ENCODE measurements around the gene H1-8.

Gene H1-8

DNA sequence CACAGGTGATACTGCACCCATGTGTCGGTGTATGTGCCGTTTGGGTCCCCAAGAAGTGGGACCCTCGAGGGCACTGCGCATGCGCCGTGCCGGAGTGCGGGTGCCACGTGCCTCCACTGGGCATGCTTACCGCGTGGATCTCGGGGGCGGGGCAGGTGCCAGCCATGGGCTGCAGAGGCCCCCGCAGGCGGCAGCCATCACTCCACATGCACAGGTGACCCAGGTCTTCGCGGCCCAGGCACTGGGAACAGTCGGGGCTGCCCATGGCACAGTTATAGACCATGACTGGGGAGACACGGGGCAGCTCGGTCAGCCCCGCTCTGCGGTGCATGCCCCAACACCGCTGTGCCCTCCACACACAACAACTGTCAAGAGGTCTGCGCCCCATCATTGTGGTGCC, 31.2 kb downstream of the H1-8 start:
- no peak for DNase-seq

DNA sequence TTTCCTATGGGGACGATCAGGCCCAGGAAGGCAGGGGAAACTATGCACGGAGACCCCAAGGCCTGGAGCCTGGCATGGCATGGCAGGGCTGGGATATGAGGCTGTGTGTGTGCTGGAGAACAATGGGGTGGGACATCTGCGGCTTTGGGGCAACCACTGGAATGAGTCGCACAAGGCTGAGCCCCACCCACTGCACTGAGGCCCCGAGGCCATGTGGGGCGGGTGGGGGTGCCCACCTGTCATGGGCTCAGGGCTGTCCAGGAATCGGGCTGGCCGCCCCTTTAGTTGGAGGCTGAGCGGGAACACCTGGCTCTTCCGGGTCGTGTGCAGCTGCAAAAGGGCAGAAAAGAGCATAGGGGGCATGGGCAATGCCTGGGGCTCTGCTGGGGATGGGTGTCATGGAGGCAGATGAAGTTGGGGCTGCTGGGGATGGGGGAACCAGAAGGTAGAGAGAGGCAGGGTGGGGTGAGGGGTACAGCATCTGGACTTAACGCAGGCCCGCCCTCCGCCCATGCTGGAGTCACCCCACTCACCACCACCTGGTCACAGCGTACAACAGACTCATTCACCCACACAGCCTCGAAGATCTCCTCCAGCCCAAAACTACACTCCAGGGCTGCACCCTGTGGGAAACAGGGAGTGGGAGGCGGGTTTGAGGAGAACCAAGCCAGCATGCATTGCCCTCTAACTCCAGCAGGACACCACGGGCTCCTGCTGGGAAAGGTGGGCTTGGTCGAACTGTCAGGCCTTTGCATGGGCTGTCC, 32.4 kb downstream of the H1-8 start:
- DNase-seq = no peak

DNA sequence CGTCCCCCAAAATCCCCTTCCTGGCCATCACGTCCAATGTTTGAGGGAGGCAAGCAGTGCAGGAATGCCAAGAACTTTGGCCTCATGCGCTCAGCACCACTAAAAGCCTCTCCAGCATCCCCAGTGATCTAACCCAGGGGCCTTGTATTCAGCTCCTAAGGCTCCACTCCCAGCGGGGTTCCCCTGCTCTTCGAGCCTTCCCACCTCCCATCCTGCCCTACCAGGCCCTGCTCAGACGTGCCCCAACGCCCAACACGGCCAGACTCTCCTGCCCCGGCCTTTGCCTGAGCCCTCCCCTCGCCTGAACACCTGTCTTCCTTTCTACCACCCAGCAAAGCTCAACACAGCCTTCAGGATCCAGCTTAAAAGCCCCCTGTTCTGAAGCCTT, 33.0 kb downstream of the H1-8 start:
- DNase-seq = no peak

DNA sequence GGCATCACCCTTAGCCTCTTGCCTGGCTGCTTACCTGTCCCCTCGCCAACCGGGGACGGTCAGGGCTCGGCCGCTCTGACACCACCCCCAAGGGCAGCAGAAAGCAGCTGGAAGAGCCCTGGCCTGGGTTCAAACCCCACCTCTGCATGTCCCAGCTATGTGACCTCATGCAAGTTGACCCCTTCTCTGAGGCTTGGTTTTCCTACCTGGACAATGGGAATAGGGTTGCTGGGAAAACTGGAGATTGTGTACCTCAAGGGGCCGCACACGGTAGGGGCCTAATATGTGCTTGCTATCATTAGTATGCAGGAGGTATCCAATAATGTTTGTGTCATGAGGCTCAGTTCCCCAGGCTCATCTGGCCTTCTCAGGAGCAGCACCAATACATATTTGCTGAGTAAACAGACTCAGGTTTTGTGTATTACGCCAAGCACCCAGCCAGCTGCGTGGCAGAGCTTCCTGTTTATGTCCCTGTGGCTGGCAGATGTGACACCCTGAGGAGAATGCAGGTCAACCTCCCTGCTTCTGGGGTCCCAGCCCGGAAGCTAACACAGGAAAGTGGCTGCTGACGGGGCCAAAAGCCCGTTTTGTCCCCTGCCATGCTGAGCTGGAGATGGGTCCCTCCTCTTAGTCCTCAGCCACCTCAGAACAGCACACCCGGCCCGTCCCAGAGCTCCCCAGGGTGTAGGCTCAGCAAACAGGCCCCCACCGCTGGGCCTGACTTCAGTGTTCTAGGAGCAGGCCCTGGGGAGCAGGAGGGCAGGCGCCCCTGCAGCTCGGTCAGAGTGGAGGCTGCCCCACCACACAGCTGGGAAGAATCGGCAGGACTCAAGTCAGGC, 33.8 kb downstream of the H1-8 start:
- DNase-seq = no peak

DNA sequence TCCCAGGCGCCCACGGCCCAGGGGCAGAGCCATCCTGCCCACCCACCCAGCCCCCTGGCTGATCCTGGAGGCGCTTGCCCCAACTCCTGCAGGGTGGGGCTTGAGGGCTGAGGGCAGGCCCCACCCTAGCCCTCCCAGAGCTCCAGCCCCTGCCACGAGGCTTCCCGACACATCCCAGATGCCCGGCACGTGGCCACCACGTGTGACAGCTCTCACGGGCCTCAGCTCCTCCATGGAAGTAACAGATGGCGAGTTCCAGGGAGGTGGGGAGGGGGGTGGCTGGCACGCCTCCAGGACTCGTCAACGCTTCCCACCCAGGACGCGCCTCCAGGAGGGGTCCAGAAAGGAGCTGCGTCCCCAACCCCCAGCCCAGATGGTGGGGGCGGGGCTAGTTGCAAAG, 34.4 kb downstream of the H1-8 start:
- DNase-seq = peak; percentile 47

DNA sequence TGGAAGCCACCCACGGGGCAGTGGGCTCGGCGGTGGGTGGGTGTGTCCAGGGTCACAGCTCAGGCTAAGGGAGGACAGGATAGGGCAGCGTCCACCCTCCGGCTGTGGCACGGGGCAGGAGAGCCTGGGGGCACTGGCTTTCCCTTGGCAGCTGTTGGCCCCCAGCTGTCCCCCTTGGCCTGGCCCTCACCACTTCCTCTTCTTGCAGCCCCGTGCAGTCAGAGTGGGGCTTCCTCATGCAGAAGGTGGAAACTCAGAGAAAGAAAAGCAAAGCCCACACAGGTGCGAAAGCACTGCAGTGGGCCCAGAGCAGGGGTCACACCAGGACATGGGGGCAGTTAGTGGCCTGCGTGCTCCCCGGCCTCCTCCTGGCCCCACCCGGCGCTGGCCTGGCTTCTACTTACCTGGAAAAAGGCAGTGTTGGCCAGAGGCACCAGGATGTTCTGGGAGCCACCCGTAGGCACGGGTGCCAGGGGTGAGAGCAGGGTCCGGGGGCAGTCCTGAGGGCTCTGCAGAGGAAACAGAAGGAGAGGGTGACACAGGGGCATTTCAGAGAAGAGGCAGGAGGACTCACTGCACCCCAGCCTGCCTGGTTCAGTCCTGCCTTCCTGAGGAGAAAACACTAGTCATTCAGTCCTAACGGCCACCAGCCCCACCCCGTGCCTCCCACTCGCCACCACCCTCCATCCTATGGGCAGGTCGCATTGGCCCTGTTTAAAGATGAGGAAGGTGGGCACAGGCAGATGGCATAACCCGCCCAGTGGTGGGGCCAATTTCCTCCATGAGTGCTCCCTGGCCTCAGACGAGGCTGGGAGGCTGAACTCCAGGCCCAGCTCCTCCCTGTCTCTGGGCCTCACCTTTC, 35.2 kb downstream of the H1-8 start:
- DNase-seq = no peak

DNA sequence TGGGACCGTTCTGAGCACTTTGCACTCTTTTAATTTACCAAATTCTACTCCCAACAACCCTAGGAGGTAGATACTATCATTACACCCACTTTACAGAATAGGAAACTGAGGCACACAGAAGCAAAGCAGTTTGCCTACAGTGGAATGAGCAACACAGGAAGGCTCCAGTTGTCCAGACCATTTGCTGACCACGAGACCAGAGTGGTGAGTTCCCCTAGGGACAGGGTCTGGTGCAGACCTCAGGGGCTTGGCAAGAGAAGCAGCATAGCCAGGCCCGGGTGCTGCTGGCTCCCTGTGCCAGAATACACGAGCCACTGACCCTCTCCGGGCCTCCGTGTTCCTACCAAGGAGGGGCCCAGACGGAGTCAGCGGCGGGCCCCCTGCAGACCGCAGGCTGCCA, 37.0 kb downstream of the H1-8 start:
- DNase-seq = no peak

DNA sequence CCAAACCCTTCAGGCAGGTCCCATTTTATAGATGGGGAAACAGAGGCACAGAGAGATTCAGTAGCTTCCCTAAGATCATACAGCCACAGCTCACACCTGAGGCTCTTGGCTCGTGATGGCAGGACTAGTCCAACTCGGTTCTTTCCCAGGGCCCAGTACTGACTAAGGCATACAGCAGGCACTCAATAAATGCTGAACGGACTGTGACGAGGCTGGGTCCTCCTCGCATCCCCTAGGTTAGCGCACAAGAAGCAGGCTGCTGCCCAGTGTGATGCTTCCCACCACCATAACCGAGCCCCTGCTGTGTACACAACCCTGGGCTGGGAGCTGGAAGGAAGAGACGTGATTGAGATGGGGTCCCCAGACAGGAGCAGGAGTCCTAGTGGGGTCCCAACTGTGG, 38.6 kb downstream of the H1-8 start:
- DNase-seq = no peak

DNA sequence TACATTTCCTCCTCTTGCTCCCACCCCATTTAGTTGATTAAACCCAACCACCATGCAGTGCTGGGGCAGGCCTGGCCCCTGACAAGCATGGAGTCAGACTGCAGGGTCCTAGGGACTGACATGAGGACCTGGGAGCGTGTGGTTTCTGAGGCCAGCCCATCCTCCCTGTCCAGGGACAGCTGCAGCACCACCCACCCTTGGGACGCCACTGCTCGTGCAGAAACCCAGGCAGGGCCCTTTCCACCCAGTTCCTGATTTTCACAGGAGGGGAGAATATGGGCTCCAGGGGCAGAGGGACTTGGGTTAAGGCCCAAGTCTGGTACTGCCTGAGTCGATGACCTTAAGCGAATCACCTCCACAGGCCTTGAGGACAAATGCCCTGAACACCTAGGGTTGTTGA, 39.8 kb downstream of the H1-8 start:
- DNase-seq = no peak

DNA sequence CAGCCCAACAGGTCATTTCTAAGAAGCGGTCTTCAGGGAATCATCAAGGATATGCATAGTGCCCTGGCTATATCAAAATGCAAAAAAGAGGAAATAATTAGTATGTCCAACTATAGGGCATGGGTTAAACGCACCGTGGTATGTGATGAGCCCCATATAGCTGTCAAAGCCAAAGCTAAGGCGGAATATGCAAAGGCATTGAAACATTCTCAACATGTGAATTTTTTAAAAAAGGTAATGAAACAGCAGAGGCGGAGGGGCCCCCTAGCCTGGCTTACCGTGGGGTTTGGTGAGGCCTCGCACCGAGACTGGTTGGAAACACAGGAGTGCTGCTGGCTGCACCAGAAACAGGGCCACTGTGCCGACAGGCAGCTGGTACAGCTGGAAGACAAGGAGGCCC, 40.3 kb downstream of the H1-8 start:
- DNase-seq = no peak

DNA sequence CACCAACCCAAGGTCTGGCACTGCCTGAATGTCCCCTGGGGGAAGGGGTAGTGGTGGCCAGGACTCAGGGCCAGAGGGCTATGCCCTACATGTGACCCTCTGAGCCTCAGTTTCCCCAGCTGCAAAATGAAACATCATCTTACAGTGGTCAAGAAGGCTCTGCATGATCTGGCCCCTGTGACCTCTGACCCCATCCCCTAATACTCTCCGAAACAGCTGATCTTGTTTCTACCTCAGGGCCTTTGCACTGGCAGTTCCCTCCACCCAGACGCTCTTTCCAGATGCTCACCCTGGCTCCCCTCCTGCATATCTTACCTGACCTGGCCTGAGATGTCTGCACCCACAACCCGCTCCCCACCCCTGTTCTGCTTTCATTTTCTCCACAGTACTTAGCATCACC, 41.7 kb downstream of the H1-8 start:
- DNase-seq = no peak

DNA sequence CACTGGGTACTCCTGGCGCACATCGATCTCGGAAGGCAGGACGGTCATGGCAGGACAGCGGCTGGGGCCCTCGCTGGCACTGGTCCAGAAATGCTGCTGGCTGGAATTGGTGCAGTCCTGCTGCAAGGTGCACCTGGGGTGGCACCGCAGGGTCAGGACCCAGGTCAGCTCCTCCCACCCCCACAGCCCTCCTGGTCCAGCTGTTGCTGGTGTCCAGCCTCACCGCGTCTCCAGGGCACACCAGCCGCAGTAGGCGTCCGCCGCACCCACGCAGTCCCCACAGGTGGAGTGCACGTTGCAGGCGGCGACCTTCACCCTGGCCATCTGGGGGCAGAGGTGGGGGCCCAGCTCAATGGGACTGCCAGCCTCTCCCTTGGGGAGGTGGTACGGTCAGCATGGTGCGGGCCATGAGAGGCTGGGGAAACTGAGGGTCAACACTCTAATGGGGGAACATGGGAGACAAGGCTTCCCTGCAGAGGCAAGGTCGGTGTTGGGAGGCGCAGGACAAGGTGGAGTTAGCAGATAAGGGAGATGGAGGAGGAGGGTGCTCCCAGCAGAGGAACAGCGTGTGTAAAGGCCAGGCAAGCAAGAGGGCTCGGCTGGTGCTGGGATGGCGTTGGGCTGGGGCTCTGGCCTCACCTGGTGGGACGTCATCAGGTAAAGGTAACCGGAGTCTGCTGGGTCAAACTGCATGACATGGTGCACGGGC, 43.1 kb downstream of the H1-8 start:
- no peak for DNase-seq

DNA sequence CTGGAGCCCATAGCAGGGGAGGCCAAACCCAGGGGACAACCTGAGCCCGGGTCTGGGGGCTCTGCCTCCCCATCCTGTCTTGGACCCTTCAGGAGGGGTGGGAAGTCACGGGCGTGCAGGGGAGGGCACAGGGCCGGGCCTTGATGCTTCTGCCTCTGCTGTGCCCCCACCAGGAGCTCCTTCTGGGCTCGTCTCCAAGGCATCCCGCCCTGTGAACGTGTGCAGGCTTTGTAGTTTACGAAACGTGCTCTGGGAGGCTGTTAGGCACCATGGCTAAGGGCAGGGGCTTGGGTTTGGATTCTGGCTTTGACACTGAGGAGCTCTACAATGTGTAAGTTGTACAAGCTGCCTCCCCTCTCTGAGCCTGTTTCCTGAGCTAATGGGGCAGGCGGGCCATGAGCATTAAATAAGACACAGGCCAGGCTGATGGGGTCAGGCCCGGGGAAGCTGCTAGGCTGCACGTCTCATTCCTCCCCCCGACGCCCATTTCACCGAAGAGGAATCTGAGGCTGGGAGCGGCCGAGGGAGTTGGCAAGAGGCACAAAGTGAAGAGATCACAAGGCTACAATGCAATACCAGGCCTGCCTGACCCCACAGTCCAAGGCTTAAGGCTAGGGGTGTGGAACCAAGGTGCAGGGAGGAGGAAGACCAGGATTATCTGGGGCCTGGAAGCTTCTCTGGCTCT, 43.9 kb downstream of the H1-8 start:
- DNase-seq = peak; percentile 43

DNA sequence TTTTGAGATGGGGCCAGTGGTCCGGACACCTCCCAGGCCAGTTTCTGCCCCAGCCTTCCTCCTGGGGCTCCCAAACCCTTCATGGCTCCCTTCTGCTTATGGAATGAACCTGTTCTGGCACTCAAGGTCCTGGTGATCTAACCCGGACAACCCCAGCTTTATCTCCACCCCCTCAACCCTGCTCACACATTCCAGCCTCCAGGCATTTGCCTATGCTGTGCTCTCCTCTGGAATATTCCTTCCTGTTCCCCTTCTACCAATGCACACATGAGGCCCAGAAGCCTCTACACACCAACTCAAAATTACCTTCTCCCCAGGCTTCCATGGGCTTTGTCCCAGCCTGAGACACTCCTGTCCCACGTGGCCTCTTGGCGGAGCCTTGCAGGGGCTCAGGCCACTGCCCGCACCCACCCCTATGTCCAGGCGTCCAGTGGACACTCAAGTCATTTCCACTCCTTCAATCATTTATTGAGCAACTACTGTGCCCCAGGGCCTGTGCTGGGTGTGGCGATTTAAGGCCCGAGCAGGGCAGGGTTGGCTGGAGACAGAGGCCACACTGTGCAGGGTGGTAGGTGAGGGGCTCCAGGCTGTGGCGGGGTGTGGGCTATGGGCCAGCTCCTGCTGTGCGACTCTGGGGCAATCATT, 44.7 kb downstream of the H1-8 start:
- no peak for DNase-seq

DNA sequence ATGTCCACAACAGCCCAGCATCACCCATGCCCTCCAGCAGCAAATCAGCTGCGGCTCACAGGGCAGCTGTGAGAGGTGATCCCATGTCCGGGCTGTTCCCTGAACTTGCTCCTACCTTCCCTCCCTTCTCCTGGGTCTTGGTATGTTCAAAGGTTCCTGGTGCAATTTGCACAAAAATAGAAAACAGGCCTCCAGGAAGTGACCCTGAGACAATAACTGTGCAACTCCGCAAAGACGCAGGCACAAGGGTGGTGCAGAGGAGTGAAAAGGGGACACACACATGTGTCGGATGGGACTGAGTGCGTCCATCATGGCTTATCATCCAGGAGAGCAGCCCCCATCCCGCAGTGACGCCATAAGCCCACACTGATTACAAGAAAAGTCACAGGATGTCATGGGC, 47.2 kb downstream of the H1-8 start:
- DNase-seq = no peak

DNA sequence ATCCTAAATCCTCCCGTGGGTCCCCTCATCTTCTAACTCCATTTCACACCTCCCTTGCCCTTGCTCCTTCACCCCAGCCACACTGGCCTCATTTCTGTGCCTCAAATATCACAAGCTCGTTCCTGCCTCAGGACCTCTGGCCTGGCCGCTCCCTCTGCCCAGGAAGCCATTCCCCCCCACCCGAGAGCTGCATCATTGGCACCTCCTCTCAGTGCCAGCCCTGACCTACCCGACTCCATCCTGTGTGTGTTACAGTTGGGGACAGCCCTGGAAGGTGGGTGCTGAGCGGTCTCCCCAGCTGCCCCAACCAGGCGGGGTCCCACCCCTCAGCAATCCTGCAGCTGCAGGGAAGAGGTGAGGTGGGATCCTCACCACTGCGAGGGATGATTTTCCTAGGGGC, 49.0 kb downstream of the H1-8 start:
- DNase-seq = no peak

DNA sequence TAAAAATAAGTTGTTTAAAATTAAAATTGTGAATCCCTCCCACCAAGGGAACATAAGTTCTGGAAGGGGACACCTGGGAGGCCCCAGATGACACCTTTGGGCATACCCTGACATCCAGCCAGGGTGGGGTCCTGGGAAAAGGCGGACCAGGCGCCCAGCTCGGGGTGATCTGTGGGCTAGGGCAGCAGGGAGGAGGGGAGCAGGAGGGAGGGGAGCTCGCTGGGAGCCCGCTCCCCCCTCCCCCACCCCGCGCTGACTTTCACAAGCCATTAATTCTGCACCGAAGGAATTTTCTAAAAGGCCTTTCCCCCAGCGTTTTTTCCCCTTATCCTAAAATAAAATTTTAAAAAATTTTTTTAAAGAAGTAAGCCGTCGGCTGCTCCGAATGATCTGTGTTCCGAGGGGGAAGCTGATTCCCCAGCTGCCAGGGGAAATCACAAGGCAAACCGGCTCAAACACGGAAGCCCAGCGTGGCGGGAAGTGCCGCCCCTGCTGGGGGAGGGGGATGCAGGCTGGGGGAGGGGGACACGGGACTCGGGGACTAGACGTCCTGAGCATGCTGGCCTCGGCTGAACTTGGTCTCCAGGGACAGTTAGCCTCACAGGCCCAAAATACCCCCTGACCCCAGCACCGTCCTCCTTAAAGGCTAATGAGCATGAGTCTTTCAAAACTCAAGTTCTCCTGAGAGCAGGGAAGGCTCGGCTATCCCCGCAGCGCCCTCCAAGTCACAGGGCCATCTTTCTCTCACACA, 49.6 kb downstream of the H1-8 start:
- DNase-seq = peak; percentile 47

DNA sequence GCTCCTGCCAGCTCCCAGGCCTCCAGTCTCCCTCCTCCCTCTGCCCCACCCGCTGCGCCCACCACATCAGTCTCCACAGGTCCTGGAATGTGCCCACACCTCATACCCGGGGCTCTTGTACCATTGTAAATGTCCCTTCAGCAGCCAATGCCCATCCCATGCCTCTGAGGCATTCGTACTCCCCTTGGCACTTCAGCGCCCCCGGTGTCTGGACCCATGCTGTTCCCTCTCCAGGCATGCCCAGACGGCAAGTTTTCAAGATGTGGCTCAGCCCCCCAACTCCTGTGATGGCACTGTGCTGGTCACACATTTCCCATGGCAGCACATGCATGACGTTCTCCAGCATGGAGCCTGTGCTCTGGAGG, 50.2 kb downstream of the H1-8 start:
- peak; percentile 23 for DNase-seq

DNA sequence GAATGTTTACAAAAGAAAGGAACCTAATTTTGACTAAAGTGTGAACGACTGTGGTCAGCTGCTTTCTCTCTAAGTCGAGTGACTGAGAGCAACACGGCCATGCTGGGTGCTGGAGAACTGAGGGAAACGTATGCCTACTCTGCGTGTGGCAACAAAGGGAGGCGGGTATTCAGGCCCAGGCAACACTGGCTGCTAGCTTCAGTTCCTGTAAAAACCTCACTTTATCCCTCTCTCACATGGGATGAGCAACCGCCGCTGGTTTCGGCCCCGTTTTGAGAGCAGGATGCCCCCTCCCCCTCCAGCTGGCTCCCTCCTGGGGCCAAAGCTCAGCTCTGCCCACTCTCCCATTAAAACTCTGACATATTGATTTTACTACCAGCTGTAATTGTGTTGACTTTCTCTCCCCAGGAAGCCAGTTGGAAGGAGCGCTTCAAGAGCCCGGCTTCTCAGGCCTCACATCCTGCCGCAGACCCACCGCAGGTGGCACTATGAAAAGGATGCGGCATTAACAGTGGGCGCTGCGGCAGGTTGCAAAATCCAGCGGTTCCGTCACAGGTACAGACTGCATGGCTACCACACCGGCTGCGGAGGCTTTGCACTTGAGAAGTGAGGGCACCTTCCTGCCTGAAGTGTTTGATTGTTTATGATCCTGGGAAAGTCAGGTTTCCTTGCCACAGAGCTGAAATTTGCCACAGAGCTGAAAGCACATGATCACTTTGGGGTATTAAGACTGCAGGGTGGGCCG, 50.8 kb downstream of the H1-8 start:
- DNase-seq = peak; percentile 48

DNA sequence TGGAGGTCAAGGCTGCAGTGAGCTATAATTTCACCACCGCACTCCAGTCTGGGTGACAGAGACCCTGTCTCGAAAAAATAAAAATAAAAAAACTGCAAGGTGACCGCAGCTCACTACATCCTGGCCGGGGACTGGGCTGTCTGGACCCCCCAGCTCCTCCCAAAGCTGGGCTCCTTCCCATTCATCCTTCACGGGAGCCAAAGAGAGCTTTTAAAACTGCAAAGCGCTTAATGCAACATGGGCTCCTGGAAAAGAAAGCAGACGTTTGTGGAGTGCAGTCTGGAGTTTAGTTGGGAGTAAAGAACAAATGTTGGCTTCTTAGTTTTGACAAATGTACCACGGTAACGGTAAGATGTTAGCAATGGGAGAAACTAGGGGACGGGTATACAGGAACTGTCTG, 51.4 kb downstream of the H1-8 start:
- DNase-seq = no peak
